Measurements from ENCODE around the gene GALNT5.

GALNT5 gene

DNA sequence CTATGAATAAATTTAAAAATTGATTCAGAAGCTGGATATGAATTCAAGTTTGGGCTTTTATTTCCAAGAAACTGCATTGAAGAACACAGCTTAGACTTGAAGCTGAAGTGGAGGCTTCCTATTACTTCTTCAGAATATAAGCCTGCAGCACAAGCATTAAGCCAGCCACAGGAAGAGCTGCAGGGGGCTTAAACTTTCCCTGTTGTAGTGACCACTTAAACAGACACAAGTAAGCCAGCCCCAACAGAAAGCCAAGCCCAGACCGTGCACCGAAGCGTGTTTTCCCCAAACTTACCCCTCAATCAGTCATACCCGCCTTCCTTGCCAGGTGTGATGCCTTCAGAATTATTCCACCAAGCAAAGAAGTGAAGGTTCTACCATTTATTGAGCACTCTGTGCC, 39.5 kb downstream of the GALNT5 start:
- DNase-seq: no peak

DNA sequence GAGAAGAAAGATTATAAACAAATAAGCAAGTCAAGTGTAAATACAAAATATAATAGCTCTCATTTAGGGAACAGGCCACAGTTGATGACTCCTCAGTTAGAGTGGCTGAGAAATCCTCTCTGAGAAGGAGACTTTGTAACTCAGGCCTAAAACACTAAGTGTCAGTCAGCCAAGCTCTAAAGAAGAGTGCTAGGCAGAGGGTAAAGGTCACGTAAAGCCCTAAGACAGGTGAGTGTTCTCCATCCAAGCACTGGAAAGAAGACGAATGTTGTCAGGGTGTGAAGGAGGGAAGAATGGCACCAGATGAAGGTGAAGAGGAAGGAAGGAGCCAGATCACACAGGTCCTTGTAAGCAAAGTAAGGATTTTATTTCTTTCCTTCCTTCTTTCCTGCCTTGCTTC, 43.8 kb downstream of the GALNT5 start:
- DNase-seq: no peak

DNA sequence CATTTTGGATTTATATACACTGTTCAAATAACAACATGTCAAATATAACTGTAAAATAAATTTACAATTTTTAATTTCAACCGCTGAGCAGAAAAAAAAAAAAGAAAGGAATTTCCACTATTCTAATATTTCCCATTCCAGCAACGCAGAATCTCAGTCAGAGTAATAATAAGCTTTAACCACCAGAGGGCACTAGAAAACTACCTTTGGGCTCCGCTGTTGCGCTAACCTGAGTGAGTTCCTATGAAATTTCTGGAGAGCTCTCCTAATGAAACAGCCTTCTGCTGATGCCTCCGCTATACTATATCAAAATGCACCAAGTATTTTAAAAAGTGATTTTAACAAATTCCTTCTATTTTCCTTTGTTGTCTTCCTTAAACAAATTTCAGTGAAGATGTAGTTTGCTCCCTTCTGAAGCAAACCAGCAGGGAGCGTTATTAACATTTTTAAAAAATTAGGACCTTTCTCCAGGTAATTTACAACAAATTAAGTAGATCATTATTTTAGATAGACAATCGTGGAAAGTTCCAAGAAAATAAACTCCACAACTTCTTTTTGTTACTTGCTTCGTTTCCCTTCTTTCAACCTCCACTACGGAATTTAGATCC, 45.1 kb downstream of the GALNT5 start:
- peak in 1 of 2 experiments; percentile 4 for DNase-seq

DNA sequence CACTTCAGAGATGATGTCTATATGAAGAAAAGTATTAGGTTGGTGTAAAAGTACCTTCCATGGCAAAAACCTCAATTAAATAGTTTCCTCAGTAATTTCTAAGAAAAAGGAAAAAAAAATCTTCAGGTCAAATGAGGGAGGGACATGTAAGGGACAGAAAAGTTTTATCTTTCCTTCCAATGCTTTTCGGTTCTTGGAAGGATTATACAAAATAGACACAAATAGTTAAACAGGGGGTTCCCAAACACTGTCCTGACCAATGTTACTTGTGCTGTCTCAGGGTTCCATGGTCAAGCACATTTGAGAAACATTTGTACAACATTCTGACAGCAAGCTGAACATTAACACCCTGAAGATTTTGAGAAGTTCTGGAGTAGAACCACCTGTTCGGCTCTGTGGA, 46.1 kb downstream of the GALNT5 start:
- no peak for DNase-seq

DNA sequence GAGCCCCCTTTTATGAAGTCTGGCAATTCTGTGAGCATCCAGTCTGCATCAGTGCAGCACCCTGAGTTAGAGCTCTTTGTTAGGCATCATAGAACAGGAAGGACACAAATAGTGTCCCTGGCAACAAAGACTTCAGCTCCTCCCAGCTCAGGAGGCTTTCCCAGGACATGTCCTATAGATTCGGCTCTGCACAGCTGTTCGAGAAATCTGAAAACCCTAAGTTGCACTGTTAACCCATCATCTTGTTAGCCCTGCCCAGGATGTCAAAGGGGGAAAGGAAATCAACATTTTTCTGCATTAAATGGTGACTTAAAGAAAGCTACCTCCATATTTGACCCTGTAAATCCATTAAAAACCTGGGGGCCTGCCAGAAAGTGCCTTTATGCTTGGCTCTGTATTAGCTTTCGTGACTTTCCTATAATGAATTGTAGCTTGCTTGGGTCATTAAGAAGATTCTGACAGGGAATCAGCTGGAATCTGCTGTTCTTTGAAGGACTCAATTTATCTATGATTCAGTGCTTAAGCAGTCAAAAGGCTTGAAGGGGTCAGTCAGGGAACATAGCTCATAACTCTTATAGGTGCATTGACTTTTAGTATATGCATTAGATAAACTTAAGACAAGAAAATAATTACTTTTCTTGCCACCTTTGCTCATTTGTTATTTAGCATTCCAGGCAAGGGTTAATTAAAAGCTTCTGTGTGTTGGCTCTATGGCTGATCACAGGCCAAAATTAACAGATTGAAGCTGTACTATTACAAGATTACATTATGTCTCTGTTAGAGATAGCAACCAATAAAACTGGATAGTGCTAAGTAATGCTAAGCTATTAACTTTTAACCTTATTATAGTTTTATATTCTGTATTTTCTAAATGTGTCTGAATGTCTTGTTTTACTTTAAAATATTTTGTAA, 47.6 kb downstream of the GALNT5 start:
- no peak for DNase-seq

DNA sequence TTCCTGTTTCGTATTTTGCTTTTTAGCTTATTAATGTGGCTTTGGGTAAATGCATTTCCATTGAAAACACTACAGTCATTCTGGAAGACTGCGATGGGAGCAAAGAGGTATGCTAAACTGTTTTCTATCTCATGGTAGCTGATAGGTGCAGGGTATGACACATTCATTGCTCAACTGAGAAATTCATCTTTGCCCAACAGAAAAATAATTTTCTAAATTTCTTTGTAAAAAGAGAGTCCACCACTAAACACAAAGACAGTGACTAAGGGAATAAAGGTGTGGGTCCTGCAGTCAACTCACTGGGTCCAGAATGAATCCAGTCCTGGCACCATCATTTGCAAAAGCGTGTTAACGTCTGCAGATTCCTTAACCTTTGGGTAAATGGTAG, 48.2 kb downstream of the GALNT5 start:
- DNase-seq: no peak

DNA sequence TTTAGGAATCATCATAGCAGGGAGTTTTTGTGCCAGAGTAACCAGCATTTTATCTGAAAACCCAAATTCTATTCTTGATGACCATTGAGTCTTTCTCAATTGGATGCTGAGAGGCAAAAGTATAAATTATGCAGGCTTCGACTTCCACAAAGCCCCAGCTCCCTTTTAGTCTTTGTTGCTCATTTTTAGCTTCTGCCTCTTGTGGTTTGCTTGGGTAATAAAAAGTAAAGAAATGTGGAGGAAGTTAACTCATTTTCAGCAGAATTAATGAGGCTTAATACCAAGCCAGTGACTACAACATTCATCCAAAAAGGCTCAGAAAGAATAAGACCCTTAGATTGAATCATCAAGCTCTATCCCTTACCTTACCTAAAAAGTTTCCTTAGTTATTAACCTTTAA, 49.5 kb downstream of the GALNT5 start:
- no peak for DNase-seq

DNA sequence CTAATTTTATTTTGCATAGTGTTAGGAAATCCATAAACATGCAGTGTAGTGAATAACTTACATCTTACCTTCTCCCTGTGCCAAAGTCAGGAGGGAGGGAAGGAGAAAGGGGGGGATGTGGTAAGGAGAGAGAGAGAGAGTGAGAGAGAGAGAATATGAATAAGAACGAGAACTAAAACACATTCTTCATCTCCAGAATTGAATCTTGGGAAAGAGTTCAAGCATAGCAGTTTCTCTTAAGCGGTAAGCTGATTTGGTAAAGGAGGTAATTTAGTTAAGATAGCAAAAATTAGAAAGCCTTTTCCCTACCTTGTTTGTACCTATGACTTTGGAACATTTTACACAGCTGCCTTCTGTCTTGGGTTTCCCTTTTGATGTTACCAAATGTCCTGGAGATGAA, 52.4 kb downstream of the GALNT5 start:
- DNase-seq: no peak

DNA sequence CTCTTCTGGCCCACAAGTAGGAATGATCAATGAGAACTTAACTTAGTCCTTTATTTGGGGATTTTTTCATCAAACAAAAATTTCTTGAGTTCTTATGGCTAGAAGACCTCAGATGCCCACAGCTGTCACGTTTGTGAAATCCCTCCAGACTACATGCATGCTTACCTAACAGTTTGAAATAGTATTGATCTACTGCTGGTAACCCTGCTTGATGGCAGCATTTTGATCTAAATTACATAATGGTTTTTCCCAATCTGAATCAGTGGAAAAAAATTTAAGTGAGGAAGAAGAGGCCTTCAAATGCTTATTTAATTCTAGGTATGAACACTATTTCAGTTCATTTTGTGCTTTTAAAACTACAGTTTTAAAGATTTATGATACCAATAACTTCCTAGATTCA, 54.2 kb downstream of the GALNT5 start:
- no peak for DNase-seq

DNA sequence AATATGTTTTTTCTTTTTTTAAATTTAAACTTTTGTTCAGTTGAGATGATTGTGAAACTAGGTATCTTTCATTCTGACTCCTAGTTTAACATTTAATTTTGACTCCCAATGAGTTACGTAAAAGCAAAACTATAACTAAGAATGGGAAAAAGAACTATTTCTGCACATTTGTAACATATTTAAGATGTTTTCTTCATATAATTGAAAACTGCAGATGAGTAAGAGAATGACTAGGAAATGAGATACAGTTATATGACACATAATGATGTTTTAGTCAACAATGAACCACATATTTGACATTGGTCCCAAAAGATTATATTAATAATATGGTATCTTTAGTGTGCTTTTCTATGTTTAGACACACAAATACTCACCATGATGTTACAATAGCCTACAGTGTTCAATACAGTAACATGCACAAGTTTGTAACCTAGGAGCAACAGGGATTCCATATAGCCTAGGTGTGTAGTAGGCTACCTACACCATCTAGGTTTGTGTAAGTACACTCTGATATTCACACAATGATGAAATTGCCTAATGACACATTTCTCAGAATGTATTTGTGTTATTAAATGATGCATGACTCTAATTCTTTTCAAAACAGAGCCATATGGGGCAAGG, 55.5 kb downstream of the GALNT5 start:
- no peak for DNase-seq

DNA sequence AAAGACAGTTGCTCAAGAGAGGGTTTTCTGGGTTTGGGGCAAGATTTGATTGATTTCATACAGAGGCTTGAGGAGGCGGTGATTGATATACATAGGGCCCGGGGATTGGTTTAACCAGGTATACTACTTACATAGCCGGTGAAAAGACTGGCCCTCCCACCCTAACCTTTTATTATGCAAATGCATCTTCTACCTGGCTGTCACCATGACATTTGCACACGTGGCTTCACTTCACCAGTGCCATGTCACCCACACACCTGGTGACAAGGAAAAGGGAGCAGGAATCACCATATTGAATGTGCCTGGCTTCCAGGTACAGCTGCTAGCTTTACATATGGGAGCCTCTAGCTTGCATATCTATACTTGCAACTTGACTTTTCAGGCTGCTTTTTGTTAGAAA, 58.4 kb downstream of the GALNT5 start:
- DNase-seq: no peak

DNA sequence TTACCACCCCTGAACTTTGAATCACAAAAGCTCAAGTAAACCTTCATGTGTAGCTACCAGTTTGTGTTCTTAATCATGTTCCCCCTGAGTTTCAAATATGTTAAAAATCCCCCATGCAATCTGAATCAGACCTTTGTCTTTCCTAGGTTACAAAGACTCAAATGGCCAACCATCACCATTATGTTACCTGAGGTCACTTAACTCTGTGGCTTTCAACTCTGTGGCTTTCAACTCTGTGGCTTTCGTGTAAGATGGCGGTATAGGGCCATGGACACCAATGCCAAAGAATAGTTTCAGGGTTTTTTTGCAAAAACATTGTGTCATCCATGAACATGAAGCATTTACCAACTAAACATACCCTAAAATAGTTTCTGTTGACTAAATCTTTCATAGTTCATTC, 61.4 kb downstream of the GALNT5 start:
- DNase-seq: no peak

DNA sequence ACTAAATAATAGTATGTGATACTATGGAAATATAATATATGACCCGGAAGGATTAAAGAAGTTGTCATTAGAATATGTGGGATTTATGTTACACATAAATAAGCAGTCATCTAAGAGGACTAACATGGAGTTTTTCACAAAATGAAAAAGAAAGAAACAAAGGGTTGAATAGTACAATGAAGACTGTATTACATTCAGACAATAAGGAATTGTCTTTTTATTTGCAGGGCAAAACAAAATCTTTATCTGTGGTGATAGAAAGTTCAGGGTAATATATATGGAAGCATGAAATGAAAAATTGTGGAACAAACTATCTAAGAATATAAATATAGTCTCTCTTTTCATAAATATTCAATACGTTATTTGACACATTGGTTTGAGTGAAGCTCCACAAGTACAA, 62.3 kb downstream of the GALNT5 start:
- DNase-seq: no peak

DNA sequence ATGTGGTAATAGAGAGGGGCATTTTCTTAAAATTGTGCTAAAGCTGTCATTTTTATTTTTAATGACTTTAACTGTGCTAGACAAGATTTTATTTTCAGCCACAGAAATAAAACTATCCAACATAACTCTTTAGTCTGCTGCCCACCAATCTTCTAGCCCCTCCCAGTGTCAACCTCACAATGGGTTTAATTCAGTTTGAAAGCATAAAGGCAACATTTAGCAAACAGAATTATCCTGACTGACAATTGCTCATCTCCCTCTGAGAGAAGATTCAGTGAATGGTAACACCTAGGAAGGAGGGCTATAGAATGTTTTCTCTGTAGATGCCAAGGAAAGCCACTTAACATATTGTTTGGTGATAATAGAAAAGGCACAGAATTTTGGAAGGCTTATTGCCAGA, 62.9 kb downstream of the GALNT5 start:
- DNase-seq: no peak

DNA sequence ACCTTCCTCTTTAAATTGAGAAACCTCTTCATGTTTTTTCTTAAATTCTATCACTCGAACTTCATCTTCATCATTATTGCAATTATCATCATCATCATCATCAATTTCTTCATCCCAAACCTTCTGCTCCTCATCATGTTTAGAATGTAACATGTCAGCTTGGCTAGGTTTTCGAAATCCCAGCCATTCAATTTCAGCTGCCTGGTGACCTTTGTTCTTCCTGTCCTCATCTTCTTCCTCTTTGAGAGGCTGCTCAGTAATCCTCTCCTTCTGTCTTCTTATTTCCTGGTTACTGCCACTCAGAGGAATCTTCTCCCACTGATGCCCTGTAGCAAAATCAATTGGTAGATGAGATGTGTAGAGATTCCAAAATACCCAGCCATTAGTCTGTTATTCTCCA, 64.0 kb downstream of the GALNT5 start:
- no peak for DNase-seq

DNA sequence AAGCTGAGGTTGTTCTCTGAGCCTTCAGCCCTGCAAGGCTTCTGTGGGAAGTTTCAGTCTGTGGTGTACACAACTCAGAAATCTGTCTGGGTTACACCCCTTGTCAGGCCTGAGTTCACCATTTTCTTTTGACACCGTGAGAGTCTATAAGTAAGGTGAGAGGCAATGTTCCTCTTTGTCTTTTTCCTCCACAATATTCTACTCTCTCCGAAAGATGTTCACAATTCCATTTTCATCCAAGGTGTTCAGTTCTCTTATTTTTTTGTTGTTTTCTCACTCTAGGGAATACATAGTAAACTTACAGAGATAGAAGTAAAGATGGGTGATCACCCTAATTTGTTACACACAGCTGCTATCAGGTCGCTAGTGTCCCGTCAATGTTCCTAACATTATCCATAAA, 64.9 kb downstream of the GALNT5 start:
- DNase-seq: no peak

DNA sequence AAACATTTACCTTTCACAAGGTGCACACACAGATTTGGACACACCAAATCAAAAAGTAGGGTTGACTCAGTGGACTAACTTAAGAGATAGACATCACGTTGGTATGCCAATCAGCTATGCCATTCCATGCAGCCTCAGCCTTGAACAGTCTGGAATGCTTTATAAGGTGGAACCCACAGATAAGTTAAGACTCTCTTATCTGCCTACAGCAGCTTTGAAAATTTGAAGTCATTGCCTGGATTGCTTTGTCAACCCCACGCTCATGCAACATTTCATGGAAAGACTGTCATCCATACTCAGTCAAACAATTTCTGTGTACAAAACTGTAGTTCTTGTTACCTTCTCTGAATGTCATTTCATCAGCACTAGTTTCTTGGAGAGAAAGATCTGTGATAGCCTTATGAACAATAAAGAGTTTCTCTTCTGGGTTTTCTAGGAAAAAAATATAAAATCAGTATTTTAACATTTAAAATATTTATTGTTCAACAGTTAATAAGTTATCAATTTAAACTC, 66.9 kb downstream of the GALNT5 start:
- DNase-seq: no peak

DNA sequence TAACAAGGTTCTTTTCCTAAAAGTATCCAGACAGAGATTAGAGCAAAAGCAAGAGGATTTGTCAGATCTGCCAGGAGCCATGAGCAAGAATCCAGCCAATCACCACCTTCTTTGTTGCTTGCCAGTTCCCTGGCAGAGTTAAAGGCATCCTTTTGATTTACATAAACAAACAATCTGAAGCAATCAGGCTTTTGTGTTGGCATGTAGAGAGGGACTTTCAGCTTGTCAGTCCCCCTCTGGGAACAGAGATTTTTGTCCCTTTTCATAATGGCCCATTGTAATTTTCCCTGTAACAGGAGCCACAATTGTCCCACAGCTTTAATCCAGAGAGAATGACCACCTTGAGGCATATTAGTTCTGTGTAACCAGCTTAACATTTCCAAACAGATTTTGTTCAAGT, 68.3 kb downstream of the GALNT5 start, which contains the start of gene ERMN:
Gene ERMN, minus strand, starts transcription at position 39 of the 400 bp plus-strand sequence. CDS start 182 bp downstream, outside the sequence.
- no peak for DNase-seq

DNA sequence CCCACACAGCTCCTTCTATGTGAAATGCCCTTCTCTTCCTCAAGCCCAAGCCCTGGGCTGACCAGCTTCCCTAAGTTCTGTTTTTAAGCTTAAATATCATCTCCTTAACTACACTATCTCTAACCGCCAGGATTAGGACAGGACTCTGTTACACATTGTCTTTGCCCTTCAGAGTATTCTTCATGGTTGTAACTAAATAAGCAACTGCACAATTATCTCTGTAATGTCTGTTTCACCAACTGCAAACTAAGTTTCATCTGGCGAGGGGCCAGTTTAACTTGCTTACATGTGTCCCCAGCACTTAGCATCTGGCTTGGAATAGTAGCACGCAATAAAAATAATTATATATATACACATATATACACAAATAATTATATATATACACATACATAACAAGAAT, 69.2 kb downstream of the GALNT5 start:
- no peak for DNase-seq

DNA sequence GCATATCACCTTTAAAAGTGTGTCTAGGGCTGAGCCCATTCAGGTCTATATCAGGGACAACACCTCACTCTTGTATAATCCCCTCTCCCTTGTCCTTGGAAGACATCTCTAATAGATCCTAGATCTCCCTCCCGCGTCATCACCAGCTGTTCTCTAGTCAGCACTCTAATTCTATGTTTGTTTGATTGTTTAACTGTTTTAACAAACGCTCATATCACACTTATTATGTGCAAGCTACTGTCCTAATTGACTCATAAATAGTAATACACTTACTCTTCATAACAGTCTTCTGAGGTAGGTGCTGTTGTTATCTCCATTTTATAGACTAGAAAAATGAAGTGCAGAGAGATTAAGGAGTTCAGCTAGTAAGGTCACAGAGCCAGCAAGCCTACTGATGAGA, 69.7 kb downstream of the GALNT5 start:
- no peak for DNase-seq

DNA sequence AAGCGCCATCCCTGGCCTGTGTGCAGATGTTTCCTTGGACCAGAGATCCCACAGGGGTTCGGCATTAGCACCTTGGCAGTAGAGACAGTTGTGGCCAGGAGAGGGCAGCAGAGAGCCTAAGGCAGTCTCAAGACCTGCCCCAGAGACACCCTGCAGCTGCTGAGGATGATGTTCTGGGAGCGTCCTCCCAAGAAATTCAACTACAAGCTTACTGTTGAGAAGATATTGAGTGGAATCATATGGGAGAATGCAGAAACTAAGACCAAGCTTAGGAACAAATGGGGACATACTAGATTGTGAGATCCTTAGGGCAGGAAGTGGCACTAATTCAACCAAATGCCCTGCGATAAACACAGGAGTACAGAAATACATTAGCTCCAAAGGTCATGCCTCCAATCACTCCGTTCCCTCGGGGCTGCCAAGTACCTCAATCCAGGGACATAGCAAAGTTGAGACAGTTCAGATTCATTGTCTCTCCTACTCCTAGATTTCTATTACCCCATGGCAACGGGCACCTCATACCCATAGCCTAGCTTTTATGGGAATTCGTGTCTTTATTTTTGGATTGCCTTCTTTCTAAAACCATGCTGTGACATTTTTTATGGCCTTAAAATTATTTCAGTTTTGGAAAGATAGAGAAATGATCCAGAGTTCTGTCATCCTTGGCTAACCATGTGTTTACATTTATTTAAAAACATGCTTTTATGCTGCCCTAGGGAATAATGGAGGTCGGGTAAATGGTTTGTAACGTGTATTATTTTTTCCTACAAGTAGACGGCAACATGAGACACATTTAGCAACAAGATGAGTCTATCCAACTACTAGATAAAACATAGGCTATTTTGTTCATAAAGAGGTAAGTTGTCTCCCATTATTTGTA, 70.4 kb downstream of the GALNT5 start:
- peak; percentile 82 to 90 for DNase-seq

DNA sequence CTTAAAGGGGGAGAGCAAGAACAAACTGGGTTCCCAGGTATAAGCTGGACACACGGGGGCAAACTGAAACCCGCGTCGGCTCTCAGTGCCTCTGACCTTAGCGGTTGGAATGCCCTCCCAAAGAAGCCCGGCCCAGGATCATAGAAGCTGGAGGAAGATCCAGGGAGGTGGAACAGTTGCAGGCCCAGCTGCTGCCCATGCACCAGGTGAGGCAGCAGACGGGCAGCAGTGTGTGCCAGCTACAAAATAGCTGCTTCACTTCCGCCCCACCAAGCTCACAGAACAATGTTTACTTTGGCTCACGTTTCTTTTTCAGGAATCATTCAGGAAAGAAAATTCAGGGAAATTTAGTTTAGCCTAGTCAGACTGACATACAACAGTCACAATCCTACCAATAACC, 72.0 kb downstream of the GALNT5 start:
- no peak for DNase-seq
